Raji (cell line): ENCODE results near the gene WNT1.

Experiments
- POLR2A ChIP-seq: IDR thresholded peaks from 2 replicates; pipeline ENCODE4 v1.6.1; 2011; ENCODE audit warnings: low read depth, low read length, control low read depth; ENCODE audit not compliant: insufficient read depth

The WNT1 gene

DNA sequence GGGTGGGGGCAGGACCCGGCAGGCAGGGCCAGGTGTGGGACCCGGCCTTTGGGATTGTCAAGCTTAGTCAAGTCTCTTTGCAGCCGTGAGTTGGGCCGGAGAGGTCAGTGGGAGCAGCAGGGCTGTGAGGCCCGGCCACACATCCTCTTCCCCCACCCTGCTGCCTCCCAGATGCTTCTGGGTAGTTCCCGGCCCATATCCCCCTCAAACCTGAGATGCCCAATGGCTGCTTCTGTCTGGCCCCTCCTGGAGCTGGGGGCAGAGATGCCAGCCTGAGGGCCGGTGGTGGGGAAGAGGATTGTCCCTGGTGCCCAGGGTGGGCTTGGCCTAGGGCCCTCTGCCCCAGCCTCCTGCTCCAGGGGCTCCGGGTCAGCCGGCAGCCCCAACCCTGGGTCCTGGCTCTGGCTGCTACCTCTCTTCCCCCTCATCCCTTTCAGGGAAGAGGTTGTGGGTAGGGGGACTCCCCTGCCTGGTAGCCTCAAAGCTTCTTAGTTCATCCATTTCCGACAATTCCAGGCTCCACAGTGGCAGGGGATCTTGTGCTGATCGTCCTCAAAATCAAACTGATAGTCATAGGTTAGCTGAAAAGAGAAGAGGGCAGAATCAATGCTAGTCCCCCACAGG, 43.3 kb downstream of the WNT1 start:
- no peak for TF ChIP-seq POLR2A

DNA sequence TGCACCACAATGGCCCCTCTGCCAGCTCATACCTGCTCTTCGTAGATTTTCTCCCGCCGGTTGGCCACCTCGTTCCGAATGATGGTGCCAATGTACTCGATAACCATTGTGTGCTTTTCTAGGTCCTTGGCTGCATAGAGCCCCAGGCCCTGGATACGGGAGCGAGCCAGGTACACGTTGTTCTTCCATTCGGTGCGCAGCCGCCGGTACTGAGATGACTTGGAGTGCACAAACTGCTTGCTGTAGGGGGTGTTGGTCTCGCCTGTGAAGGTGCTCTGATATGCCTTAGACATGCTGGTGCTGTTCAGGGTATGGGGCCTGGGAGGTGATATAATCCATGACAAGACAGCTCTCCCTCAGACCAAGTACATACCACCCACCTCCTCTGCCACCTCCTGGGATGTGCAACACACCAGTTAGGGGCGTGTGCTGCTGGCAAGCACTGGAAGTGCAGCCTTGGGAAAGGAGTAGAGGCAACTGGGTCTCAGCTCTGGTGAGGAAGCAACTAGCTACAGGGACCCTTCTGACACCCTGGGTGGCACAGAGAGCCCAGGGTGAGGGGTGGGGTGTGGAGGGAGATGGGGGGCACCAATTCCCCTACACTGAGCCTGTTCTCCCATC, 44.5 kb downstream of the WNT1 start:
- no peak for TF ChIP-seq POLR2A

DNA sequence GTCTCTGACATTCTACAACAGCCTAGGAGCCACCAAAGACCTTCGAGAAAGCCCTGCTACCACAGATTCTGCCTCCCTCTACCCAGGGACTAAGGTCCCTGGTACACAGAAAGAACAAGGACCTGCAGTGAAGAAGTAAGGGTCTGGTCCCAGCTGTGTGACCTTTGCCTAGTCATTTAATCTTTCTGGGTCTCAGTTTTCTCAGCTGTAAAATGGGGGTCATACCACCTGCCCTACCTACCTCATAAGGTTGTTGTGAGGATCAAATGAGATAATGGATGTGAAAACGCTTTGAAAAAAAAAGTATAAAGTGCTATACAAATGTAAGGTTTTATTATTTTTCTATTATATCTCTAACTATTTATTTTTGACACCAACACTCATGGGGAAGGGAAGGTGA, 45.7 kb downstream of the WNT1 start:
- TF ChIP-seq POLR2A = no peak

DNA sequence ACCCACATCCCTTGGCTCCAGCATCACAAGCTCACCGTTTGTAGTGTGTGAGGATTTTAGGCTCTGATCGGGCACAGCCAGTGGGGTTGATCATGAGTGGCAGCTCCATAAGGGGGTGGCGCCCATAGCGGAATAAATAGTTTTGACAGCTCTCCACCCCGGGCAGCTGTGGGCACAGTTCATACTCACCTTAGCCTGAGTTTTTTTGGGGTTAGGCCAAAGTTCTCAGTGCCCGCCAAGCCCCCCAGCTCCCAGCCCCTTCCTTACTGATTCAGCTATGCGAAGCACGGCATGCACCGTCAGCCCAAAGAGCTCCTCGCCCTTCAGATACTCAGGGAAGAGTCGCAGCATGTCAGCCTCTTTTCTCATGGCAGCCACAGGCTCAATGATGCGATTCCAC, 46.4 kb downstream of the WNT1 start:
- TF ChIP-seq POLR2A = no peak

DNA sequence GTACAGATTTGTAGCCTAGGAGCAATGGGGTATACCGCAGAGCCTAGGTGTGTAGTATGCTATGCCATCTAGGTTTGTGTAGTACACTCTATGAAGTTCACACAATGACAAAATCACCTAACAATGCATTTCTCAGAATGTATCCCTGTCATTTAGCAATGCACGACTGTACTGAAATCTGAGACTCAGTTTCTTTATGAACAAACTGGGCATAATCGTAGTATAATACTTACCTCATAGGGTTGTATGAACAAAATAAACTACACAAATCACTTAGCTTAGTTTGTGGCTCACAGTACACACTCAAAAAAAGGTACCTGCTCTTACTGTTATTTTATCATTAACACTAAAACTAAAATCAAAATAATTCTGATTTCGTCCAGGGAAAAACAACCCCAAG, 47.3 kb downstream of the WNT1 start:
- no peak for TF ChIP-seq POLR2A

DNA sequence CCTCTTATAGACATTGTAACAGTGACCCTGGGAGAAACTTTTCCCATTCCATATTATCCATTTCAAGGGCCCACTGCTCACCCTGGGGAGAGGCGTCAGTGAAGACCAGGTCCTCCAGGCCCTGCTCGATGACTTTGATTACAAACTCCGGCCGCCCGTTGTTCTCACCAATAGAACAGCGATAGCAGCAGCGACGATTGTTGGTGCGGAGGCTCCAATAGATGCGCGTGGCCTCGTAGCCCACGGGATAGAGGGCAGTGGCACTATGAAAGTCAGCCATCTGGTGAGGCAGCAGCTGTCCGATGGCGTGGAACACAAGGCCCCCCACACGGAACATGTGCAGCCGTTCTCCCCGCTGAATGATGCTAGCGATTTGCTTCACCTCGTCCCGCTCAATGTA, 48.0 kb downstream of the WNT1 start:
- no peak for TF ChIP-seq POLR2A

DNA sequence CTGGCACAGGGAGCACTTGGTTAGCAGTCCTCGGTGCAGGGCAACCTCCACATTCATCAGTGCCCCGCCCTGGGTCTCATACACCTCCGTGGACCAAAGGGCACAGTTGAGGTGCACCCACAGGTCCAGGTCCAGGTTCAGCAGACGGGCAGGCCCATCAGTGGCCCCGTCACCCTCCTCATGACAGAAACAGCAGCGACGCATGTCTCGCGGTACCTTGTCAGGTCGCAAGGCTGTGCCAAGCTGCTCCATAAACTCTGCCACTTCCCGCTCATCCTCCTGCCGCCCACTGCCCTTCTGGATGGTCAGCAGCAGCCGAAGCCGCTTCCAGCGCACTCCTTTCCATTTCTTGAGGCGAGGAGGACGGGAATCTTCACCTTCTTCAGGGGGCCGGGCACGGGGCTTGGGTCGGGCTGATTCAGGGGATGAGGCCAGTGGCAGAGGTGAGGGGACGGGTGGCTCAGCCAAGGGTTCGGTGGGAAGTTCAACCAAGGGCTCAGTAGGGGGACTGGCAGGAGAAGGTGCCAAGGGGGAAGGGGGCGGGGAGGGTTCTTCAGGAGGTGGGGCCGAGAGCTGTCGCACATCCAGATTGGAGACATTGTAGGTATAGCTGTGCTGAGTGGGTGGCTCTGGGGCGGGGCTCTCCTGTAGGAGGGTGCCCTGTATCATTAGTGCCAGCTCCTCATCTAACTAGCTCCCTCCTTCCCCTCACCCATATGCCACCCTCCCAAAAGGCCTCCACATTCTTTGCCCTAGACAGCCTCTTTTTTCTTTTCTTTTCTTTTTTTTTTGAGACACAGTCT, 48.8 kb downstream of the WNT1 start:
- TF ChIP-seq POLR2A = no peak

DNA sequence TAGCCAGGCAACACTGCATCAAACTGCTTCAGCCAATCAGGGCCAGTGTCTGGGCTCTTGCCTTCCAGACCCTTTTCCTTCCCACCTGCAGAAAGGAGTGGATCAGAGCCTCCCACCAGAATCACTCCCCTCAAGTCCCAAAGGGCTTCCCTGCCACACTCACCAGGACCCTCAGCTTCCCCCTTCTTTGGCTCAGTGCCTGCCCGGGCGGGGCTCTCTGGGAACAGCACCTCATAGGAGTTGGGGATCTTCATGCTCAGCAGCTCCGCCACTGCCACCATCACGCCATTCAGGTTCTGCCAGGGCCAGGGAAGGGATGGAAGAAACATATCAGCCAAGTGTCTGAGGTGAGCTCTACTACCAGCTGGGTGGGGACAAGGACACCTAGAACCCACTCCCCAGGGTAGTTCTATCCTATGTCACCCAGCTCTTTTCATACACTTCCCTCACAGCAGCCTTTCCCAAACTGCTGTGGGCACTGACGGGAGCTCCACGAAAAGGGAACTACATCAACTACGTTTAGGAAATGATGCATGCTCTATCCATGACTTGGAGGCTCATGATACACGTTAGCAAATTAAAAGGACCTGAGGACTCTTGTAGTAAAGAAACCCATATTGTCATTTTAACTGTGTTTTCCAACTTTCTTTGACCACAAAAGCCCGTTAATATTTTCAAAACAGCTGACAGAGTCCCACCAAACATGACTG, 49.9 kb downstream of the WNT1 start:
- no peak for TF ChIP-seq POLR2A

DNA sequence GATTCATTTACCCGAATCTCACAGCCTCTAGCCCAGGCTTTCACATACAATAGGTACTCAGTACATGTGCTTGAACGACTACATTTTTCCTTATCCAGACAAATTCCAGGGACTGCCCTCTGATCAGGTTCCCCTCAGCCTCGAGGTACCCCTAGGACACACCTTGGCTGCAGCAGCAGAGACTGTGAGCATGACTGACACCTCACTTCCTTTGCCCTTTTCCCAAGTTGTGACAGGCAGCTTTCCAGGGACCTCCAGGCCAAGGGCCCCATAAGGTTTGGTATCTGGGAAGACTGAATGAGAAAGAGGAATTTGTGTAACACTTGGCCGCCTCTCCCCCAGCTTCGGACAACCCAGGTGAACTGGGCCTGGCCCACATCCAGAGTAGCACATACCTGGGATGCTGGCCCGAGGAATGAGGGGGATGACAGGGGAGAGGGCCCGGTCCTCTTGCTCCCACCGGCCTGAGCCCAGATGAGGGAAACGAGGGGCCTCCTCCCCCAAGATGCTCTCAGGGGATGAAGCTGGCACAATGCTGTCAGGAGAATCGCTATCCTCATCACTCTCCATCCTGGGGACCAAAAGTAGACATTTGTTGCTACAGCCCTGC, 50.6 kb downstream of the WNT1 start:
- TF ChIP-seq POLR2A = no peak

DNA sequence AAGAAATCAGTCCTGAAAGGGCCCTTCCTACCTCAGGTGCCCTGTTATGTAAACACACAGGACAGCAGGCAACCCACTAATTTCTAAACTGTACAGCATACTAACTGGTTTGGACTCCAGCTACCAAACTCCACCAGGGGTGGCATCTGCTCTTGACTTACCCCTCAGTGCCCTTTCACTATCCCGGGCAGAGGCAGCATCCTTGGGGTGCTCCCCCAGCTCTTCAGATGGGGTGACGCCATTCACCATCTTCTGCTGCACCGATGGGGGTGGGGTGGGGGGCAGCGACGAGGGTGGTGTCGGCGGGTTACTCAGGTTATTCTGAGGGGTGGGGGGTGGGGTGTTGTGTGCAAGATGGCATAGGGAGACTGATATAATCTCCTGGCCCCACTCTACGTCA, 52.0 kb downstream of the WNT1 start:
- TF ChIP-seq POLR2A = no peak

DNA sequence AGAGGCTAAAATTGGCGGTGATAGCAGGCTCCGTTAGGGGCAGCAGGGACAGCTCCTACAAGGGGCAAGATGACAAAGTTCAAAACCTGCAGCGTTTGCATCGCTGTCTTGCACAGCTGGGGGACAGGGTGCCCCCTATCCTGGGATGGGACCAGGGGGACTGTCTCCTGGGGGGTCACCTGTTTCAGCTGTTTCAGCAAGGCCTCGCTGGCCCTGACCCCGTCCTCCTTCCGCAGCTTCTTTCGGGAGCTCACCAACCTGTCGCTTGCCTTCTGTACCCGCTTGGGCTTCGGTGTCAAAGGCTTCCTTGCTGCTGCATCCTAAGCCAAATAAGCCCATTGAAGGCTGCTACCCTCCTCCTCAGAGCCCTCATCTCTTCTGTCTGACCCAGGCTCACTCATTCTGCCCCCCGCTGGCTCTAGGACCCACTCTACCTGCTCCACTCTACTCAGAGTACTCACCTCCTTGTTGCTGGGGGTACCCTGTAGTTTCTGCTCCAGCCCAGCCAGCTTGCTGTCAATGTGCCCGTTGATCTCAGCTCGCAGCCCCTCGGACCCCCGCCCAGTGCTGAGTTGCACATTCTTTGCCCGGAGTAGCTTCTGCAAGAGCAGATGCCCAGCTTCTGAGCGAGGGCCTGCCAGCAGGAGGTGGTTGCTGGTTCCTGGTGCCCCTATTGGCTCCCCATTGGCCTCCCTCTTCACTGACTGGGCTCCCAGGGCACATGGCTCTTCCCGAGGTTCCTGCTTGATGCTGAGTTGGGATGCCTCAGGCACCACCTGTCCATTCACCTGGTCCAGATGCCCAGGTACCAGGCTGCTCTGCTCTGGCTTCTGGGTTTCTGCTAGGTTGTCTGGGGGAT, 52.8 kb downstream of the WNT1 start:
- no peak for TF ChIP-seq POLR2A

DNA sequence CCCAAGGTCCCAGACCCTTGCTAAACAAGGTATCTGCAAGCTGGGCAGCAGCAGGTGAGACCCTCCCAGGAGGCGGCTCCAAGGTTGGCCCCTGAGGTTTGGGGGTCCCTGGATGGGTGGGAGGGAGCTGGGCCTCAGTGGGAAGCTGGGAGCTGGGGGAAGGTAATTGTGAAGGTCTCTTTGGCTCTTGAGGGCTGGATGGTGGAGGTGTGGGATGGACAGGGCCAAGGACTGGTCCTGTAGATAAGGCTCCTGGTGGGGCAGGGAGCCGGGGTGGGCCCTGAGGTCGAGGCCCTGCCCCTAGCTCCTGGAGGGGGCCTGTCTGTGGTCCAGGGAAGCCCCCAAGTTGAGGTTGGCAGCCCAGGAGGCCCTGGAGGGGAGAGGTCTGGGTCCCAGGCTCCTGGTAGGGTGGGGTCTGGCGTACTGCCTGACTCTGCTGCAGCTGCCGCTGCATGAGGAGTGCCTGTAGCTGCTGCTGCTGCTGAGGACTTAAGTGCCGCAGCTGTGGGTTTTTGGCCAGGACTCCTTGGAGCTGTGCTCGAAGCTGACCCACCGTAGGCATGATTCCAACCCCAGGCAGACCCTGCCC, 53.5 kb downstream of the WNT1 start:
- no peak for TF ChIP-seq POLR2A
